ENCODE data around the gene DYNLT4.
"Not testable (repeated sequence)": the region's sequence is repeated elsewhere in the genome, so short reads cannot be mapped to it uniquely, and the experiment has no call there.

Gene DYNLT4

DNA sequence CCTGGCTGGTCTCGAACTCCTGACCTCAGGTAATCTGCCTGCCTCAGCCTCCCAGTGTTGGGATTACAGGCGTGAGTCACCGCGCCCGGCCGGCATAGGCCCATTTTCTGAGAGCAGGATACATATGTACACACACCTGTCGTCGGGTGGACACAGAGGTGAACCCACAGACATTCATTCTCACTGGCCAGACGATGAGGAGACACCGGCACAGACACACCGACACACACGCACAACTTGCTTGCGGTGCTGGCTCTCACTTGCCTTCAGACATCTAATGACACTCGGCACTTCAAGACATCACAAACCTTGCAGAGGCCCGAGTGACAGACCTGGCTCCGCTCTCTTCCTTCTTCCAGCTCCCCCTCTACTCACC is 35.3 kb upstream of the DYNLT4 start:
- no peaks in the 10 kb centered on the region for H3K36me3 ChIP-seq
- peaks cover 0 to 9% of the 10 kb centered on the region in 2 experiments for H3K4me1 ChIP-seq (ENCODE audit: control insufficient read depth in 1 of 2, insufficient read depth in 1 of 2, low read depth in 1 of 2, low read length in 1 of 2)
- TF ChIP-seq, protein P1, sequence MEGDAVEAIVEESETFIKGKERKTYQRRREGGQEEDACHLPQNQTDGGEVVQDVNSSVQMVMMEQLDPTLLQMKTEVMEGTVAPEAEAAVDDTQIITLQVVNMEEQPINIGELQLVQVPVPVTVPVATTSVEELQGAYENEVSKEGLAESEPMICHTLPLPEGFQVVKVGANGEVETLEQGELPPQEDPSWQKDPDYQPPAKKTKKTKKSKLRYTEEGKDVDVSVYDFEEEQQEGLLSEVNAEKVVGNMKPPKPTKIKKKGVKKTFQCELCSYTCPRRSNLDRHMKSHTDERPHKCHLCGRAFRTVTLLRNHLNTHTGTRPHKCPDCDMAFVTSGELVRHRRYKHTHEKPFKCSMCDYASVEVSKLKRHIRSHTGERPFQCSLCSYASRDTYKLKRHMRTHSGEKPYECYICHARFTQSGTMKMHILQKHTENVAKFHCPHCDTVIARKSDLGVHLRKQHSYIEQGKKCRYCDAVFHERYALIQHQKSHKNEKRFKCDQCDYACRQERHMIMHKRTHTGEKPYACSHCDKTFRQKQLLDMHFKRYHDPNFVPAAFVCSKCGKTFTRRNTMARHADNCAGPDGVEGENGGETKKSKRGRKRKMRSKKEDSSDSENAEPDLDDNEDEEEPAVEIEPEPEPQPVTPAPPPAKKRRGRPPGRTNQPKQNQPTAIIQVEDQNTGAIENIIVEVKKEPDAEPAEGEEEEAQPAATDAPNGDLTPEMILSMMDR (IDR thresholded peaks at IDR 0.05) = no peak
- no peak overlapping the region for H3K4me3 ChIP-seq (ENCODE audit: low read depth in 1 of 2, low read length in 1 of 2)
- peaks cover 41% of the 10 kb centered on the region for H3K27me3 ChIP-seq
- no peaks in the 10 kb centered on the region for H3K9me3 ChIP-seq
- no peak overlapping the region for H3K27ac ChIP-seq

DNA sequence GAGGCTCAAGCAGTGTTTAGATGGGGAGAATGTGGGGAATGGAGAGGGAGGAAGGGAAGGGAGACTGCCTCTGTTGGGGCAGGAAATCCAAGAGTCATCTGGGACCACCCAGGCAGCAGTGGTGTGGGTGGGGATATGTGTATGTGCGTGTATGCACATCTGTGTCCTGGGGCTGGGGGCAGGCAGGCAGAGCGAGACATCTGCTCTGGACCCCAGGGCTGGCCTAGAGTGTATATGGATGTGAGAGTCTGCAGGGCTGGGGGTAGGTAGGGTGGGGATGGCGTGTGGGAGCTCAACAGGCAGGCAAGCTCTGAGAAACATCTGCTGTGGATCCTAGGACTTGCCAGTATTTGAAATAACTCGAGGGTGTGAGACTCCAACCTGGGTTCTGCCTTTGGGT is 32.4 kb upstream of the DYNLT4 start:
- TF ChIP-seq, protein P1 (IDR thresholded peaks at IDR 0.05) = no peak

DNA sequence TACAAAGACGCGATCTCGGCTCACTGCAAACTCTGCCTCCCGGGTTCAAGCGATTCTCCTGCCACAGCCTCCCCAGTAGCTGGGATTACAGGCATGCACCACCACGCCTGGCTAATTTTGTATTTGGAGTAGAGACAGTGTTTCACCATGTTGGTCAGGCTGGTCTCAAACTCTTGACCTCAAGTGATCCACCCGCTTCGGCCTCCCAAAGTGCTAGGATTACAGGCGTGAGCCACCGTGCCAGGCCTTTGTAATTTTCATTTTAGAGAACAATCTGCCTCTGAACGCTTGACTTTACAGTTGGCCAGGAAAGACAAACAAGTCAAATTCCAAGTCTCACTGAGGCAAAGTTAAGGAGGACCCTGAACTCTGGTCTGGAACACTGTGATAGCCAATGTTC is 31.1 kb upstream of the DYNLT4 start:
- H3K27ac ChIP-seq; H3K4me3 ChIP-seq (ENCODE audit: low read depth in 1 of 2, low read length in 1 of 2); H3K9me3 ChIP-seq; H3K36me3 ChIP-seq: not testable (repeated sequence)
- peaks cover 21 to 33% of the 10 kb centered on the region in 2 experiments for H3K4me1 ChIP-seq (ENCODE audit: control insufficient read depth in 1 of 2, insufficient read depth in 1 of 2, low read depth in 1 of 2, low read length in 1 of 2)
- peaks cover 28% of the 10 kb centered on the region for H3K27me3 ChIP-seq

More for the DNA sequence above, 32.4 kb upstream of the DYNLT4 start:
- Histone ChIP-seq H3K4me1 (ENCODE audit: control insufficient read depth in 1 of 2, insufficient read depth in 1 of 2, low read depth in 1 of 2, low read length in 1 of 2) (peaks cover 8 to 21% of the 10 kb centered on the region in 2 experiments), H3K27ac (no peak overlapping the region), H3K9me3 (no peaks in the 10 kb centered on the region), H3K4me3 (ENCODE audit: low read depth in 1 of 2, low read length in 1 of 2) (no peak overlapping the region), H3K27me3 (peaks cover 40% of the 10 kb centered on the region), H3K36me3 (no peaks in the 10 kb centered on the region)

DNA sequence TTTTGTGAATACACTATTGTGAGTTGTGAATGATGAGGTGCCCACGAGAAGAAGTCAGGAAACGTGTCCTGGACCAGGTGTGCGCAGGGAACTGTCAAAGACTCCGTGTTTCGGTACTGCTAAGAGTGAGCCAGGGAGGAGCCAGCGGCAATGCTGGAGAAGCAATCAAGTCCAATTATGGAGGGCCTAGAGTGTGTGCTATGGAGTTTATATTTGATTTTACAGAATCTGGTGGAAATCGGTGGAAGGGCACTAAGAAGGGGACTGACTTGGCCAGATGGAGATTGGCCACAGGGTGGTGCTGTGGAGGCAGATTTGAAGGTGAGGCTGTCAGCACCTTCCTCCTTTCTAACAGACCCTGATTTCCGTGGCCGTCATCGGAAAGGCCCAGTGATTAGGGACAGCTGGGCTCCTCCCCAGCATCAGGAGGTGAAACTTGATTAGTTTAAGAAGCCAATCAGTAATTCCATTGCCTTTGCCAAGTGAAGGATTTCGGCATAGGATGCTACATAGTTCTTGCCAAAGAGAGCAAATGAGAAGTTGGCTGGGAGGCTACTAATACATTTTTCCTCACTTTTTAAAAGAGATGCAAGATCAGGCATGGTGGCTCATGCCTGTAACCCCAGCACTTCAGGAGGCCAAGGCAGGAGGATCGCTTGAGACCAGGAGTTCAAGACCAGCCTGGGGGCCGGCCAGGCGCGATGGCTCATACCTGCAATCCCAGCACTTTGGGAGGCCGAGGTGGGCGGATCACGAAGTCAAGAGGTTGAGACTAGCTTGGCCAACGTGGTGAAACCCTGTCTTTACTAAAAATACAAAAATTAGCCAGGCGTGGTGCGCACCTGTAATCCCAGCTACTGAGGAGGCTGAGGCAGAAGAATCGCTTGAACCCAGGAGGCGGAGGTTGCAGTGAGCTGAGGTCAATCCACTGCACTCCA is 28.9 kb upstream of the DYNLT4 start:
- Histone ChIP-seq H3K27me3 (peaks cover 5% of the 10 kb centered on the region), H3K36me3 (no peaks in the 10 kb centered on the region), H3K4me1 (ENCODE audit: control insufficient read depth in 1 of 2, insufficient read depth in 1 of 2, low read depth in 1 of 2, low read length in 1 of 2) (peaks cover 28 to 29% of the 10 kb centered on the region in 2 experiments), H3K9me3 (no peaks in the 10 kb centered on the region), H3K27ac (peak overlapping the region; percentile 13), H3K4me3 (ENCODE audit: low read depth in 1 of 2, low read length in 1 of 2) (peak overlapping the region in 1 of 2 experiments; percentile 2)
- TF ChIP-seq, protein P1 (IDR thresholded peaks at IDR 0.05) = peak; percentile 79

DNA sequence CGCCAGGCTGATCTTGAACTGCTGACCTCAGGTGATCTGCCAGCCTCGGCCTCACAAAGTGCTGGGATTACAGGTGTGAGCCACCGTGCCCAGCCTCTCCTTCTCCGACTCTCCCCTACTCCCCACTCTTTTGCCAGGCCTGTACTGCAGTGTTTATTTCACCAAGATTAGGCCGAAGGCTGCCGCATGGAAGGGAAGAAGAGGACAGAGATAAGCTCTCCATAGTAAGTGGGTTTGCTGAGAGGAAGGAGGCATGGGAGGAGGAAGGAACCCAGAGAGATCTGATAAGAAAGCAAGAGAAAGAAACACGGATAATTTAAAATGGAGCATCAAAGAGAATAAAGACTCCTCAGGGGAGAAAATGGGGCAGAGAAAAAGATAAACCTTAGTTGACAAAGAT is 27.2 kb upstream of the DYNLT4 start:
- Histone ChIP-seq H3K27me3 (no peaks in the 10 kb centered on the region), H3K9me3 (no peaks in the 10 kb centered on the region), H3K4me3 (ENCODE audit: low read depth in 1 of 2, low read length in 1 of 2) (peak overlapping the region in 1 of 2 experiments; percentile 25), H3K36me3 (no peaks in the 10 kb centered on the region), H3K27ac (peak overlapping the region; percentile 55), H3K4me1 (ENCODE audit: control insufficient read depth in 1 of 2, insufficient read depth in 1 of 2, low read depth in 1 of 2, low read length in 1 of 2) (peaks cover 43 to 44% of the 10 kb centered on the region in 2 experiments)
- TF ChIP-seq, protein P1 (IDR thresholded peaks at IDR 0.05) = no peak

DNA sequence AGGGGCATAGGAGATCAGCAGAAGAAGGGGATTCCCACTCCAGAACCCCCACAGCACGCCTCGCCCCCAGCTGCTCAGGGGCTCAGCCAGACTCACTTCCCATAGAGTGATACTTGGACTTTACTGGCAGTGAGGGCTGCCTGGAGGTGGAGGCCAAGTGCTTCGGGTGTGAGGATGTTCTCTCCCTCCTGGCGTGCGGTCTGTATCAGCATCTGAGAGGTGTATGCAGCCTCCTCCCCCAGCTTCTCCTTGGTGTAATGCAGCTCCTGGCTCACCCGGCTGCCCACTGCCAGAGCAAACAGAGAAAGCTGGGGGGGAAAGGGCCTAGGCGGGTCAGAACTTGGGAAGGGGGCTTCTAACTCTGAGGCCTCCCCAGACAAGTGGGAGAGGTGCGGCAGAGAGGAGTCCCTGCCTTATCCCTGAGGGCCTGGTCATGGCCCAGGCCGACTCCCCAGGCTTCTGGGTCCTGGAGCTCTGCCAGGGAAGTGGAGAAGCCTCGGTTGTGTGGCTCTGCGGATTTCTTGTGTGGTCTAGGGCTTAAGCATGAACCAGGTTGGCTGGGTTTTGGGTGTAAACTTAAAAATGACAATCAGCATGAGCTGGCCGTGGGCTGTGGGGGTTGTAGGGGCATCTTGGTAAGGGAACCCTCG is 25.0 kb upstream of the DYNLT4 start:
- no peaks in the 10 kb centered on the region for H3K36me3 ChIP-seq
- H3K27ac ChIP-seq = no peak overlapping the region
- peaks cover 45% of the 10 kb centered on the region in 2 experiments for H3K4me1 ChIP-seq (ENCODE audit: control insufficient read depth in 1 of 2, insufficient read depth in 1 of 2, low read depth in 1 of 2, low read length in 1 of 2)
- H3K9me3 ChIP-seq = no peaks in the 10 kb centered on the region
- TF ChIP-seq, protein P1 (IDR thresholded peaks at IDR 0.05) = no peak
- H3K4me3 ChIP-seq (ENCODE audit: low read depth in 1 of 2, low read length in 1 of 2) = no peak overlapping the region
- H3K27me3 ChIP-seq = no peaks in the 10 kb centered on the region
